GM06990 (cell line): Measurements from ENCODE around the gene TBC1D22A.

ENCODE experiments used
- DNase-seq: peaks from one replicate; pipeline ENCODE4 v3.0.0-alpha.2; 2011; ENCODE audit not compliant: insufficient read length; ENCODE audit errors: extremely low read depth
- H3K27me3 ChIP-seq: replicated peaks from 2 replicates; pipeline ENCODE4 v1.6.0; 2011; ENCODE audit warnings: low read length; ENCODE audit not compliant: control insufficient read depth, insufficient read depth
- H3K36me3 ChIP-seq: 2 replicates; pipeline ENCODE4 v1.5.1; 2011; ENCODE audit warnings: low read length; ENCODE audit not compliant: control insufficient read depth, insufficient read depth
- H3K4me3 ChIP-seq: replicated peaks from 2 replicates; pipeline ENCODE4 v1.5.1; 2011; ENCODE audit warnings: low read depth, mild to moderate bottlenecking, control low read depth, low read length
- TF ChIP-seq, protein P1 (sequence below): IDR thresholded peaks from 2 replicates; pipeline ENCODE4 v1.5.1; 2011; ENCODE audit warnings: low read length, control low read depth, mild to moderate bottlenecking, inconsistent platforms; ENCODE audit not compliant: insufficient read depth, poor library complexity, severe bottlenecking

The TBC1D22A gene

GRCh38 chr22:47095395-47096122 lies 333.1 kb downstream of the TBC1D22A start:
- TF ChIP-seq, protein P1, sequence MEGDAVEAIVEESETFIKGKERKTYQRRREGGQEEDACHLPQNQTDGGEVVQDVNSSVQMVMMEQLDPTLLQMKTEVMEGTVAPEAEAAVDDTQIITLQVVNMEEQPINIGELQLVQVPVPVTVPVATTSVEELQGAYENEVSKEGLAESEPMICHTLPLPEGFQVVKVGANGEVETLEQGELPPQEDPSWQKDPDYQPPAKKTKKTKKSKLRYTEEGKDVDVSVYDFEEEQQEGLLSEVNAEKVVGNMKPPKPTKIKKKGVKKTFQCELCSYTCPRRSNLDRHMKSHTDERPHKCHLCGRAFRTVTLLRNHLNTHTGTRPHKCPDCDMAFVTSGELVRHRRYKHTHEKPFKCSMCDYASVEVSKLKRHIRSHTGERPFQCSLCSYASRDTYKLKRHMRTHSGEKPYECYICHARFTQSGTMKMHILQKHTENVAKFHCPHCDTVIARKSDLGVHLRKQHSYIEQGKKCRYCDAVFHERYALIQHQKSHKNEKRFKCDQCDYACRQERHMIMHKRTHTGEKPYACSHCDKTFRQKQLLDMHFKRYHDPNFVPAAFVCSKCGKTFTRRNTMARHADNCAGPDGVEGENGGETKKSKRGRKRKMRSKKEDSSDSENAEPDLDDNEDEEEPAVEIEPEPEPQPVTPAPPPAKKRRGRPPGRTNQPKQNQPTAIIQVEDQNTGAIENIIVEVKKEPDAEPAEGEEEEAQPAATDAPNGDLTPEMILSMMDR = no peak
- H3K27me3 ChIP-seq = no peaks in the 10 kb centered on the region
- no peak for DNase-seq
- peaks cover 1% of the 10 kb centered on the region for H3K36me3 ChIP-seq
- no peak overlapping the region for H3K4me3 ChIP-seq

GRCh38 chr22:47098121-47098520 lies 335.7 kb downstream of the TBC1D22A start:
- no peaks in the 10 kb centered on the region for H3K27me3 ChIP-seq
- DNase-seq = no peak
- peaks cover 1% of the 10 kb centered on the region for H3K36me3 ChIP-seq
- no peak overlapping the region for H3K4me3 ChIP-seq
- TF ChIP-seq, protein P1 = no peak

GRCh38 chr22:47098554-47098953 lies 336.1 kb downstream of the TBC1D22A start:
- no peaks in the 10 kb centered on the region for H3K27me3 ChIP-seq
- H3K4me3 ChIP-seq = no peak overlapping the region
- TF ChIP-seq, protein P1 = no peak
- peaks cover 1% of the 10 kb centered on the region for H3K36me3 ChIP-seq
- DNase-seq = no peak

DNA sequence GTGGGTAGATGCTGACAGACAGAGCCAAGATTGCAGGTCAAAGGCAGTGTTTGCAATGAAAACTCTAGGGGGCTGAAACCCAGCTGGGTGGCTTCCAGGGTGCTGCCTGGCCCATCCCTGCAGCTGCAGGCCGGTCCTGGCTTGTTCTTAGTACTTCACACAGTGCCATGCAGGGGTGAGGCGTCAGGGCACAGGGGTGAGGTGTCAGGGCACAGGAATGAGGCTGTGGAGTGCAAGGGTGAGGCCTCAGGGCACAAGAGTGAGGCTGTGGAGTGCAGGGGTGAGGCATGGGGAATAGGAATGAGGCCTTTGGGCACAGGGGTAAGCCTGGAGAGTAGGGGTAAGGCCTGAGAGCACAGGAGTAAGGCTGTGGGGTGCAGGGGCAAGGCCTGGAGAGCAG lies 337.6 kb downstream of the TBC1D22A start:
- TF ChIP-seq, protein P1 = no peak
- DNase-seq = no peak
- Histone ChIP-seq H3K4me3 (no peak overlapping the region), H3K36me3 (peaks cover 1% of the 10 kb centered on the region), H3K27me3 (no peaks in the 10 kb centered on the region)

DNA sequence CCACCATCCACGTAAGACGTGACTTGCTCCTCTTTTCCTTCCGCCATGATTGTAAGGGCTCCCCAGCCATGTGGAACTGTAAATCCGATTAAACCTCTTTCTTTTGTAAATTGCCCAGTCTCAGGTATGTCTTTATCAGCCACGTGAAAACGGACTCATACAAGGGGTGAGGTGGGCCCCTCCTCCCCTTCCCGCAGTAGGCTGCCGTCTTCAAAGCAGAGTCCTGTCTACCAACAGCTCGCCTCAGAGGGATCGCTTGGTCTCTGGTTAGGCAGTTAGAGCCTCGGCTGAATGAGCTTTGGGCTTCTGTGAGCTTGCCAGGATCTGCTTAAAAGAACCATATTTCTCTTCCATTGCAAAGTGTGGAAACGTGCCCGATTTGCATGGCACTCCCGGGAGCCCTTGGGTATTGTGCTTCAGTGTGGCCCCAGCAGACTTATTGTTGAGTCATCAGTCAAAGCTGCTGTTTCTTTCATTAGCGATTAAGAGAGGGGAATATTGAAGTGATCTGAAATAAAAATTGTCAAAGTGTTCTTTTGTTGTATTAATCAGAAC lies 338.3 kb downstream of the TBC1D22A start:
- TF ChIP-seq, protein P1 = no peak
- Histone ChIP-seq H3K27me3 (no peaks in the 10 kb centered on the region), H3K4me3 (no peak overlapping the region), H3K36me3 (peaks cover 1% of the 10 kb centered on the region)
- no peak for DNase-seq
